Parietal lobe (tissue), 1 donor: ENCODE results near the gene ABCD3. TPM values are rescaled to one million over a fixed set of nuclear protein-coding genes. Genes with fewer than 3 reads are reported as not detected.

Experiments
- total RNA-seq: library from RNA; depleted of rRNA; stranded (reverse); fragments of >200 nt; gene quantifications from one replicate; pipeline ENCODE4 v1.2.3, GENCODE V29; 2014

ABCD3 gene
- 73.9 TPM for total RNA-seq

GRCh38 chr1:94417978-94418663 lies at the start of gene ABCD3:
Gene ABCD3 (plus strand): TSS chr1:94418389. CDS start chr1:94418479, 90 bp downstream.

GRCh38 chr1:94541246-94542087 lies 123.3 kb downstream of the ABCD3 start, which contains the start of gene F3:
Gene F3 (minus strand): TSS chr1:94541759. CDS start chr1:94541636, 123 bp downstream.

Other genes starting within 250 kb of the ABCD3 start
- 15.7 TPM for gene ARHGAP29, start 180.8 kb upstream of the ABCD3 start, total RNA-seq
- 26.9 TPM for gene F3, start 123.4 kb downstream of the ABCD3 start, total RNA-seq